HG02884 (cell line): ENCODE data around the gene STK33.

Experiments used
- ATAC-seq: cut with Tn5 transposase; IDR thresholded peaks from one replicate; pipeline ENCODE4 v1.9.1; 2021; ENCODE audit warnings: mild to moderate bottlenecking, moderate library complexity; ENCODE audit not compliant: unreplicated experiment

STK33 gene

DNA sequence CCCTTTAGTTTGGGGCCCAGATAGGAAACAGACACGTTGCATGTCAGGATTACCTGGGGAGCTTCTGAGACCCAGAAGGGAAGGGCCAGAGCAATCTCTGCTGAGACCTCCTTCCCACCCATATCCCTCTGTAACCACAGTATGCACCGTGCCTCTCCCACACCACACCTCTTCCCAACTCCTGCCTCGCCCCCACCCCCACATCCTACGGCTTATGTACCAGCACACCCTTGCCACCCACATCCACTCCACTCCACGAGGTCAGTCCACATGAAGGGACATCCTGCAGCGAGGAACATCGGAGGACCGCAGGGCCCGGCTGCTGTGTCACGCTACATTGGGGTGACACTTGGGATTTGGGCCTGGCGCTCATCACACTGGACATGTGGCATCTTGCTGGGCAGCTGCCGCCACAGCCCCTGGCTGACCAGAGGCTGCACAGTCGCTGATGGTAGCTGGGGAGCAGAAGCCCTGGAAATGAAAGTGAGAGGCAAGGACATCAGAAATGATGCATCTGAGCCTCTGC, 212.1 kb downstream of the STK33 start:
- ATAC-seq = no peak

- no peak for ATAC-seq
These were observed 212.7 kb downstream of the STK33 start for GRCh38 chr11:8381343-8381742.

DNA sequence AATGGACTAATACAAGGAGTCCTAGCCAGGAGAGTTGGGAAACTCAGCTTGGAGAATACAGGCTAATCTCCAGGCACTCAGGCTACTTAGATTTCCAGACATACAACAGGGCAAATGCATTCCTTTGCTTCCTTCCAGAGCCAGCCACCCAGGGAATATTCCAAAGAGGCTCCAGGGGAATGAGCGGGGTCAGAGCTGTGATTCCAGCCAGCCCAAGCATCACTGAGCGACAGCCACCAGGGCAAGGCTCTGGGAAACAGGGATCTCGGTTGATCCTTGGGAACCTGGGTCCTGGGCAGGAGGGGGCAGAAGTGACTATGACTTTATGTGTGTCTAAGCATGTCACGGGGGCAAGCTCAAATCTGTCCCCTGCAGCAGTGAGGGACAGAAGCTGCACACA, 218.1 kb downstream of the STK33 start:
- no peak for ATAC-seq

GRCh38 chr11:8375460-8375859, 218.6 kb downstream of the STK33 start:
- ATAC-seq = no peak

GRCh38 chr11:8374716-8375115, 219.3 kb downstream of the STK33 start:
- no peak for ATAC-seq

DNA sequence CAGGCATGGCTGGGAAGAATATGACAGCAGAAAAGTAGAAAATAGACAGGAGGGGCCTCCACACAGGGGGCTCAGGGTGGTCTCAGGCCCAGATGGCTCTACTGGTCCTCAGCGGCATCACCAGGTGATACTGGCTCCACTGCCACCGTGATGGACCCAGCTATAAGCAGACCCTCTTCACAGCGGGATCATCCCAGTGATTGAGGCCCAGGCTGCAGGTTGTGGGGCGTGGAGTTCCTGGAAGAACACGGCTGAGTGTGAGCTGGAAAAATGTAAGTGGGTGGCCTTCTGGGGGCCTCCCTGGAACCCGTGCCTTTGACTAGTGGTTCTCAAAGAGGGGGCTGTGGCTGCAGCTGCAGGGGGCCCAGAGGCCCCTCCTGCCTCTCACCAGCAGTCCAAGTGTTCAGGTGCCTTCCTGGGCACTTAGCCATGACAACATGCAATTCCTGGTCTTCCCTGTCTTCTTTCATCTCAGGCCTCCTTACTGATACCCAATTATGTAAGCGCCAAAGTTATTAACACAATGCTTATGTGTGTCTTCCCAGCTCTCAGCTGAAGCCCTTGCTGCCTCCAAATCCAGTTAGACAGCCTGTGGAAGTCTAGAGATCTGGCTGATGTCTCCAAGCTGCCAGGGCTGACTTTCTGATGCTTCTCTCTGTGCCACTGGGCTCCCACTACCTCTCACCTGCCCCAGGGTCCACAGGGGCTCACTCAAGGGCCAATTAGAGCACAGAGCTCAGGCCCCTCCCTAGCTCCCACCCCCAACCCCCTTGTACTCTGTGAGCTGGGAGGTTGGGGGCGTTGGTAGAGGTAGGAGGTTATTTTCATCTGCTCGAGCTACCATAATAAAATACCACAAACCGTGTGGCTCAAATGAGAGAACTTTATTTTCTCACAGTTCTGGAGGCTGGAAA, 220.3 kb downstream of the STK33 start:
- no peak for ATAC-seq

DNA sequence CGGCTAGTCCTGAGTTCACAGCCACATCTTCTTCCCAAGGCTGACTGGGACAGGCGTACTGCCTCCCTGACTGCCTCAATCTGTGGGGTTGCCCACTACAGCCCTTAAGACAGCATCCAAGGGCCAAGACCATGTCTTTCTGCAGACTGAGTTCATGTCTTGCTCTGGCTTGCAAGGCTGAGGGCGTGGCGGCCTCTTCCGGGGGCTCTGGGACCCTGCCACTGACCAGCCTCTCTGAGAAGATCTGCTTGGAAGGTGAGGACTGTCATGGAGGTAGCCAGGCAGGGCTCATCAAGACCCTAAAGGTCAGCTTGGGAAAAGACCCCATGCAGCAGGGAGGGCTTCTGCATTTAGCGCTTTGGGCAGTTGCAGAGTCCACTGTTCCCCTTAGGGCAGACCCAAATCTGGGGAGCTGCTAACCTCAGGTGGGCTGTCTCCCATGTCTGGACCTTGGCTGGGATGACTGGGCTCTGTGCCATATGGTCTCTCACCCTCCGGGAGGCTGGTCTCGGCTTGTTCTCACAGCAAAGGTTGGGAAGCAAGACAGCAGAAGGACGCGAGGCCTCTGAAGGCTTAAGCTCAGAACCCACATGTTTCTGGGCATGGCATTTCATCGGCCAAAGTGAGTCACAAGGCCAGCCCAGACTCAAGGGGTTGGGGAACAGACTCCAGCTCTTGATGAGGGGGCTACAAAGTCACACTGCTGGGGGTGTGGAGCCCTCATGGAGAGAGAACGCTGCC, 221.2 kb downstream of the STK33 start:
- no peak for ATAC-seq

DNA sequence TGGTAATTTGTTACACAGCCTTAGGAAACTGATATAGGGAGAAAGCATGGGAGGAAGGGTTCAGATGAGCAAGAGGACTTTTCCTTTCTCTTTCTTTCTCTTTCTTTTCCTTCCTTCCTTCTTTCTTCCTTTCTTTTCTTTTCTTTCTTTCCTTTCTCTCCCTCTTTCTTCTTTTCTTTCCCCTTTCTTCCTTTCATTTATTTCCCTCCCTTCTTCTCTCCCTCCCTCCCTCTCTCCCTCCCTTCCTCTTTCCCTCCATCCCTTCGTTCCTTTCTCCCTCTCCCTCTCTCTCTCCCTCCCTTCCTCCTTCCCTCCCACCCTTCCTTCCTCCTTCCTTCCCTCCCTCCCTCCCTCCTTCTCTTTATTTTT, 222.5 kb downstream of the STK33 start:
- no peak for ATAC-seq

- ATAC-seq = no peak
These were observed 223.1 kb downstream of the STK33 start for GRCh38 chr11:8370812-8371515.

DNA sequence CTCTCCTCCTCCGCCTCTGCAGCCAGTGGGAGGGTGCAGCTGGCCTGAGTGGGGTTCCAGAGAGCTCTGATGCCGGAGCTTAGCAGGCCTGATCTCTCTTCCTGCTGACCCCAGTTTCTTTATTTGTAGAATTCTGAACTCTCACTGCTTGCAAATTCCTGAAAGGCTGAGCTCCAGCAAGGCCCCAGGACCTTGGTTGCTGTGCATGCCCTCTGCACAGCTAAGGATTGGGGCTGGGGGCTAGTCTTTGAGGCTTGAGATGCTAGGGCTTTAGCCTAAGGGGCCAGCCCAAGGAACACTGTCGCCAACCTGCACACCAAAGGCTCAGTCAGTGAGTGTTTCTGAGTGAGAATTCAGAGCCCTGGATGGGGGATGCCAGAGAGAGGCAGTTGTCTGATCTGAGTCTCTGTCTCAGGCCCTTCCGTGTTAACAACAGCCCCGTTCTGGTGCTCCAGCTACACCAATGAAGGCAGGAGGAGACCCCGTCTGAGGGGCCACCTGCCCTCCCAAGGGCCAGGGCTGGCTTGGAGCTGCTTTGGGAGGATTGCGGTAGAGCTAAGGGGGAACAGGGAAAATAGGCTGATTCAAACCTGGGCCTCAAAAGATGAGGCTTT, 224.3 kb downstream of the STK33 start:
- no peak for ATAC-seq

DNA sequence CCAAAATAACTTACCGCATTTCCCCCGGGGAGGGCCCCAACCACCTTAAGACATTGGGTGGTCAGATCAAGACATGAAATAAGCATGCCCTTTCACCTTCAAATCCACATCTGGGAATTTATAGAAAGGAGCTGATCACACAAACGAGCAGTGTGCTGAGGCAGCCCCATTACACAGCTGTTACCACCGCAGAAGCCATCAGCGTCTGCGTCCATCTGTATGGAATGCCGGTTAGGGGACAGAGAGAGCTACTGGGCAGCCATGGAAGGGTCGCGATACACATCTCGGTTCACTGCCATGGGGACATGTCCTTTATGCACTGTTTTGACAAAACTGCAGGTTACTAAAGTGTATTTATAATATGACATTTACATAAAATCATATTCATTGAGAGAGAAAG, 225.3 kb downstream of the STK33 start:
- ATAC-seq = no peak

- no peak for ATAC-seq
These were observed 225.8 kb downstream of the STK33 start for GRCh38 chr11:8368194-8368593.

- no peak for ATAC-seq
These were observed 227.7 kb downstream of the STK33 start for GRCh38 chr11:8366316-8366715.

GRCh38 chr11:8365216-8365941, 228.6 kb downstream of the STK33 start:
- ATAC-seq = no peak

GRCh38 chr11:8363921-8364320, 230.1 kb downstream of the STK33 start:
- no peak for ATAC-seq

DNA sequence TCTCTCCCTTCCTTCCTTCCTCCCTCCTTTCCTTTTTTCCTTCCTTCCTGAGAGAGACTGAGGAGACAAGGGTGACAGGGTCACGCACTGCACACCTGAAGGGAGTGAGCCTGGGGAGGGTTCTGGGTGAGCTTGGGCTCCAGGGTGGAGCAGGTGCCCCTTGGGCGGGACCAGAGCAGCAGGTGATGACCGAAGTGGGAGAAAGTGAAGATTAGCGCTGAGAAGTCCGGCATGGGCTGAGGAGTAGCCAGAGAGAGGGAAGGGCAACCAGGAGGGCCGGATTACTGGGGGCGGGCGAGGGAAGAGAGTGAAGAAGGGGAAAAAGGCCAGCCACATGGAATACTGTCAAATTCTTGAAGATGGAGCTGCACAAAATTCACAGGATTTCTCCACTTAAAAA, 231.1 kb downstream of the STK33 start:
- no peak for ATAC-seq

GRCh38 chr11:8362491-8362890, 231.5 kb downstream of the STK33 start:
- ATAC-seq = no peak

- no peak for ATAC-seq
These were observed 232.3 kb downstream of the STK33 start for GRCh38 chr11:8361664-8362210.

- ATAC-seq = no peak
These were observed 232.8 kb downstream of the STK33 start for GRCh38 chr11:8361206-8361605.
